ENCODE results near the gene TRIM62. TPM values are rescaled to one million over a fixed set of nuclear protein-coding genes. Genes with fewer than 3 reads are reported as not detected.

The TRIM62 gene
- total RNA-seq, 1 donor from 2014 or later, result 8.8 TPM

DNA sequence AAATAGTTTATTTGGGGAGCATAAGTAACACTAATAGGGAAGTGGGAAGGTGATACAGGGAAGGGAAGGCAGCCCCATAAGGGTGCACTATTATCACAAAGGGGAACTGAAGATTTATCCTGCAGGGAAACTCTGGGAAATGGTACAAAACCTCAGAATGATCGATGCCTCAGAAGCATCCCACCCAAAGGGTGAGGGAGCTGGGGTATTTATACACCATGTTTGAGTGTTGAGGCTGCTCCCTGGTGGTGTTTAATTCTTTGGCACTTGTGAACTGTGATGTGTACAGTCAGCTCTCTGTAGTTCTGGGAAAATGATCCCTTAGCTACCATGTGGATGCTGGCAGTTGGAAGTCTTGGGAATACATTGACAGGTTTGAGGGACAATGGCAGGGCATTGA lies 5.1 kb upstream of the TRIM62 start:
- Histone ChIP-seq H3K27ac (no peak overlapping the region), H3K4me1 (peaks cover 11% of the 10 kb centered on the region)
- intact Hi-C loops (cut with DNase I), result no loop called here

DNA sequence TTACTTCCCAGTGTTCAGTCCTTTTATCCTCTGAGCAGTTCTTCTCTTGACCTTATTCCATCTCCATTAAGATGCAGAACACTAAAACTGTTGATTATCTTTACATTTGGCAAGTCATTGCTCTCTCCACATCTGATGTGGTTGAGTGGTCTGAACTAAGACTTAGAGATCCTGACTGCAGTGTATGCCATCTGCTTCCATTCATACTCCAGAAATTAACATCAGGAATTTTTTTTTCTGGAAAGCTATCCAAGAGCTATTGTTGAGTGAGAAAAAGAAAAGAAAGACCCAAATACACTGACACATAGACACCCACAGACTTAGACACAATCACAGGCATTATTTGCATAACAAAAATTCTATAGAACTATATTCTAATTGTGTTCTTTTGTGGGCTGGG lies 3.7 kb upstream of the TRIM62 start:
- peaks cover 17% of the 10 kb centered on the region for H3K4me1 ChIP-seq
- H3K9me3 ChIP-seq, result no peaks in the 10 kb centered on the region
- H3K36me3 ChIP-seq, result no peaks in the 10 kb centered on the region
- H3K27ac ChIP-seq, result no peak overlapping the region
- no peaks in the 10 kb centered on the region for H3K27me3 ChIP-seq
- no peak overlapping the region for H3K4me3 ChIP-seq
- DNase-seq (ENCODE audit: extremely low spot score in 2 of 2), result no peak
- TF ChIP-seq POLR2AphosphoS5 (IDR thresholded peaks at IDR 0.05; ENCODE audit: insufficient read depth in 1 of 2, low read depth in 1 of 2) (no peak), POLR2A (IDR thresholded peaks at IDR 0.05) (no peak)
- TF ChIP-seq, protein P1, sequence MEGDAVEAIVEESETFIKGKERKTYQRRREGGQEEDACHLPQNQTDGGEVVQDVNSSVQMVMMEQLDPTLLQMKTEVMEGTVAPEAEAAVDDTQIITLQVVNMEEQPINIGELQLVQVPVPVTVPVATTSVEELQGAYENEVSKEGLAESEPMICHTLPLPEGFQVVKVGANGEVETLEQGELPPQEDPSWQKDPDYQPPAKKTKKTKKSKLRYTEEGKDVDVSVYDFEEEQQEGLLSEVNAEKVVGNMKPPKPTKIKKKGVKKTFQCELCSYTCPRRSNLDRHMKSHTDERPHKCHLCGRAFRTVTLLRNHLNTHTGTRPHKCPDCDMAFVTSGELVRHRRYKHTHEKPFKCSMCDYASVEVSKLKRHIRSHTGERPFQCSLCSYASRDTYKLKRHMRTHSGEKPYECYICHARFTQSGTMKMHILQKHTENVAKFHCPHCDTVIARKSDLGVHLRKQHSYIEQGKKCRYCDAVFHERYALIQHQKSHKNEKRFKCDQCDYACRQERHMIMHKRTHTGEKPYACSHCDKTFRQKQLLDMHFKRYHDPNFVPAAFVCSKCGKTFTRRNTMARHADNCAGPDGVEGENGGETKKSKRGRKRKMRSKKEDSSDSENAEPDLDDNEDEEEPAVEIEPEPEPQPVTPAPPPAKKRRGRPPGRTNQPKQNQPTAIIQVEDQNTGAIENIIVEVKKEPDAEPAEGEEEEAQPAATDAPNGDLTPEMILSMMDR (IDR thresholded peaks at IDR 0.05), result no peak
- intact Hi-C loops (cut with DNase I), result no loop called here

More for the DNA sequence above, 5.1 kb upstream of the TRIM62 start:
- DNase-seq (ENCODE audit: extremely low spot score in 2 of 2), result no peak
- TF ChIP-seq POLR2AphosphoS5 (IDR thresholded peaks at IDR 0.05; ENCODE audit: insufficient read depth in 1 of 2, low read depth in 1 of 2) (no peak), POLR2A (IDR thresholded peaks at IDR 0.05) (no peak)
- TF ChIP-seq, protein P1 (IDR thresholded peaks at IDR 0.05), result no peak
- Histone ChIP-seq H3K36me3 (no peaks in the 10 kb centered on the region), H3K9me3 (no peaks in the 10 kb centered on the region), H3K27me3 (no peaks in the 10 kb centered on the region), H3K4me3 (no peak overlapping the region)

DNA sequence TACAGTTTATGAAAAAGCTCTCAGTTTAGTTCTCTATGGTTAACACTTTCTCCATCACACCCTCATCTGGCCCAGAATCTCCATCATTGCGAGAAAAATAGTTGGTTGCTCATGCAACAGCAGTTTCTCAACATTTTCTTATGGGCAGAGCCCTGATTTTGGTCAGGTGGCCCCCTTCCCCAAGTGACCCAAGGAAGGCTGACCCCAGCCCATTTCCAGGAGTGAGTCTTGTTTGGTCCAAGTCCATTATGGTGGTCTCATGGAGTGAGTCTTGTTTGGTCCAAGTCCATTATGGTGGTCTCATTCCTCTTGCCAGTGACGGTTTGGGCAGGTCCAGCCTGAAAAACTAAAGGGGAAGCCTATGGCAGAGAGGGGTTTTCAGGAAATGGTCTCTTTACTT lies 1.5 kb upstream of the TRIM62 start:
- Histone ChIP-seq H3K4me3 (no peak overlapping the region), H3K9me3 (no peaks in the 10 kb centered on the region), H3K27ac (no peak overlapping the region), H3K36me3 (no peaks in the 10 kb centered on the region), H3K27me3 (no peaks in the 10 kb centered on the region), H3K4me1 (peaks cover 21% of the 10 kb centered on the region)
- peak in 1 of 2 donors; percentile 71 for DNase-seq (ENCODE audit: extremely low spot score in 2 of 2)
- TF ChIP-seq POLR2A (IDR thresholded peaks at IDR 0.05) (no peak), POLR2AphosphoS5 (IDR thresholded peaks at IDR 0.05; ENCODE audit: insufficient read depth in 1 of 2, low read depth in 1 of 2) (no peak)
- TF ChIP-seq, protein P1 (IDR thresholded peaks at IDR 0.05), result no peak
- intact Hi-C loops (cut with DNase I), result no loop called here

DNA sequence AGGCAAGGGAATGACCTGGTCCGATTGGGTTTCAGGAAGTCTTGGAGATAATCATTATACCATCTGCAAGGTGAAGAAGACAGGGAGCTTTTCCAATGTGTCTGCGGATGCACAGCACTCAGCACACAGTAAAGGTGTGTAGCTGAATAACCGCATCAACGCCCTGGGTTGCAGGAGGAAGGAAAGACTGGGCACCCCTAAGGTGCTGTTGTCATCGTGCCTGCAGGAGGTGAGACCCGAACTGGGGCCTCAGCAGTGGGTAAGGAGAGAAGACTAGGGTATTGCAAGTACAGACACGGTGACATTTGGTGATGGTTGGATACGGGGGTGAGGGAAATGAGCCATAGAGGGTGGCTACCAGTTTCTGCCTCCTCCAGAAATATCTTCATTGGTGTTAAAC lies 1.1 kb upstream of the TRIM62 start:
- H3K27ac ChIP-seq, result peak overlapping the region; percentile 51
- H3K4me3 ChIP-seq, result no peak overlapping the region
- no peaks in the 10 kb centered on the region for H3K36me3 ChIP-seq
- no peak for TF ChIP-seq POLR2AphosphoS5 (IDR thresholded peaks at IDR 0.05; ENCODE audit: insufficient read depth in 1 of 2, low read depth in 1 of 2)
- TF ChIP-seq, protein P1 (IDR thresholded peaks at IDR 0.05), result no peak
- no peak for TF ChIP-seq POLR2A (IDR thresholded peaks at IDR 0.05)
- peaks cover 21% of the 10 kb centered on the region for H3K4me1 ChIP-seq
- H3K9me3 ChIP-seq, result no peaks in the 10 kb centered on the region
- H3K27me3 ChIP-seq, result no peaks in the 10 kb centered on the region
- DNase-seq (ENCODE audit: extremely low spot score in 2 of 2), result peak in 1 of 2 donors; percentile 80
- intact Hi-C loops (cut with DNase I), result no loop called here

DNA sequence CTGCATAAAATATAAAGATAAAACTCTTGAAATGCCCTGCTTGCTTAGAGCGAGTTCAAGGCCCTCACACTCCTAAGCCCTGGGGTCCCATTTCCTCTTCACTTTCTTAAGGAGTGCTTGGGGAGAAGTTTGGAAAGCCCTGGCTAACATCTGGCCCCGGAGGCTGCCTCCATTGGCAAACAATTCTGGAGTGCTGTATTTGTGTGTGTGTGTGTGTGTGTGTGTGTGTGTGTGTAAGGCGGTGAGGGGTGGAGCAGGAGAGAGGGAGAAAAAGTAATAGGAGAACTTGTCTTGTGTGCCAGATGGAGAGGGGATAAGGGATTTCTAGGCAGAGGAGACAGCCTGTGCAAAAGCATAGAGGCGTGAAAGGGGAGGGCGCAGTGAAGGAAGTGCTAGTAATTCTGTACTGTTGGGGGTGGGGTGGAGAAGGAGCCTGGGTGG lies 578 bp upstream of the TRIM62 start:
- peak overlapping the region; percentile 72 to 76 for H3K4me3 ChIP-seq
- H3K36me3 ChIP-seq, result no peaks in the 10 kb centered on the region
- H3K27me3 ChIP-seq, result no peaks in the 10 kb centered on the region
- H3K4me1 ChIP-seq, result peaks cover 21% of the 10 kb centered on the region
- TF ChIP-seq POLR2A (IDR thresholded peaks at IDR 0.05) (no peak), POLR2AphosphoS5 (IDR thresholded peaks at IDR 0.05; ENCODE audit: insufficient read depth in 1 of 2, low read depth in 1 of 2) (no peak)
- TF ChIP-seq, protein P1 (IDR thresholded peaks at IDR 0.05), result no peak
- H3K9me3 ChIP-seq, result no peaks in the 10 kb centered on the region
- DNase-seq (ENCODE audit: extremely low spot score in 2 of 2), result peak in 1 of 2 donors; percentile 86
- H3K27ac ChIP-seq, result peak overlapping the region; percentile 51
- intact Hi-C loops (cut with DNase I), result no loop called here

Data from vagina (tissue), 2 donors.